T-helper 2 cell treated with Interferon-gamma antibody and Interleukin-4, amounts not matched to agents 5 μg/mL and 100 μg/mL, for 36 hours (primary cell): ENCODE measurements around the gene MRPS24.
"Not testable (repeated sequence)": the region's sequence is repeated elsewhere in the genome, so short reads cannot be mapped to it uniquely, and the experiment has no call there.

Experiments used
- DNase-seq: peaks from one replicate; pipeline ENCODE4 v3.0.0; 2021; ENCODE audit warnings: low spot score
- H3K27ac Mint-ChIP-seq: one replicate; pipeline ENCODE4 v1.8.0; 2021; ENCODE audit warnings: mild to moderate bottlenecking, mixed read lengths
- H3K27me3 Mint-ChIP-seq: one replicate; pipeline ENCODE4 v1.8.0; 2021; ENCODE audit warnings: low read depth, mixed read lengths
- H3K36me3 Mint-ChIP-seq: one replicate; pipeline ENCODE4 v1.8.0; 2021; ENCODE audit warnings: low read depth, mixed read lengths
- H3K4me1 Mint-ChIP-seq: one replicate; pipeline ENCODE4 v1.8.0; 2021; ENCODE audit warnings: low read depth, mixed read lengths
- H3K4me3 Mint-ChIP-seq: one replicate; pipeline ENCODE4 v1.8.0; 2022; ENCODE audit warnings: mild to moderate bottlenecking, moderate library complexity, mixed read lengths
- H3K9me3 Mint-ChIP-seq: one replicate; pipeline ENCODE4 v1.8.0; 2021; ENCODE audit warnings: mixed read lengths

The MRPS24 gene

DNA sequence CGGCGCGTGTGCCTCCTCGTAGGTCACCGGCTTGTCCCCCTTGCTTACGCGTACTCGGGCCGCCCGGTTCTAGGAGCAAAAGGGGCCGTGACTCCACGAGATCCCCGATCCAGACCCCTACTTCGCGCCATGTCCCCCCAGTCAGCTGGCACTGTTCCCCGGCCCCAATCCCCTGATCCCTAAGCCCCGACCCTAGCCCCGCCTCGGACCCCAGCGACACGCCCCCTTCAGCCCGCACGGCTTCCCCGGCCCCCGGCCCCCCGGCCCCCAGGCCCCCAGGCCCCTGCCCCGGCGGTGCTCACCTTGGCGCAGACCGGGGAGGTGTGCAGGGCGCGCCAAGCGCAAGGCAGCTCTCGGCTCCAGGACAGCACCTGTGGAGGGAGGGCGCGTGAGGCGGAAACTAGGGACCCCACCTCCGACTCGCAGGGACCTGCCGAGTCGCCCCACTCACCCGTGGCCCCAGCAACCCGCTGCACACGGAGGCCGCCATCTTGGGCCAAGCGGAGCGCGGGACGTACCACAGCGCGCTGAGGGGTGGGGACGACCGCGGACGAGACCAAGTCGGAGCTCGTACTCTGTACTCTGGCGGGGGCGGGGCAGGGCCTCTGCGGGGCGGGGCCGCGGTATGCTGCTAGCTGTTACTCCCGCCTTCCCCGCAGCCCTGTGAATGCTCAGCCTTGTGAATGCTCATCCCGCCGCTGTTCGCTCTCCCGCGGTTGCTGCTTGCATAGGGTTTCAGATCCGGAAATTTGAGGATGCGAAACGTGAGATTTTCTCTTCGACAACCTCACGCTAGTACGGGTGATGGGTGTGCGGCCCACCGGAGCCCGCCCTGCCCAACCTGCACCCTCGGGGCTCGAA, at the start of gene MRPS24:
MRPS24 (minus strand) TSS at position 512 of the 861 bp plus-strand sequence; CDS start at position 490, 22 bp downstream.
- Mint-ChIP-seq H3K27ac (peak within 1 kb of the TSS; percentile 90), H3K9me3 (no peaks in the 10 kb centered on the region), H3K27me3 (no peaks in the 10 kb centered on the region), H3K36me3 (peaks cover 30% of the 10 kb centered on the region), H3K4me3 (peak within 1 kb of the TSS; percentile 97), H3K4me1 (peaks cover 14% of the 10 kb centered on the region)
- peak; percentile 87 for DNase-seq

DNA sequence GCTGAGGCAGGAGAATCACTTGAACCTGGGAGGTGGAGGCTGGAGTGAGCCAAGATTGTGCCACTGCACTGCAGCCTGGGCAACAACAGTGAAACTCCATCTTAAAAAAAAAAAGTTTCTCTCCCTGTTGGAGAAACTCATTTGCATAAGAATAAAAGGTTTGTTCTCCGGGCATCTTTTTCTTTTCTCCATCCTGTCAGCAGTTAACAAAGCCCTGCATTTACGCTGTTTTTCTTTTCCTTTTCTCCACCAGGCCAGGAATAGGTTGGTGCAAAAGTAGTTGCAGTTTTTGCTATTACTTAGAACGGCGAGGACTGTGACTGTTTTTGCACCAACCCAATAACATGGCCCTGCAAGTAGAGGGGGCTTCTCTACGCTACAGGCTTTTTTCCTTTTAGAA, 46.6 kb upstream of the MRPS24 start:
- Mint-ChIP-seq H3K27me3 (no peaks in the 10 kb centered on the region), H3K9me3 (no peaks in the 10 kb centered on the region), H3K27ac (no peak overlapping the region), H3K4me3 (no peak overlapping the region), H3K4me1 (no peaks in the 10 kb centered on the region), H3K36me3 (peaks cover 1% of the 10 kb centered on the region)
- no peak for DNase-seq

DNA sequence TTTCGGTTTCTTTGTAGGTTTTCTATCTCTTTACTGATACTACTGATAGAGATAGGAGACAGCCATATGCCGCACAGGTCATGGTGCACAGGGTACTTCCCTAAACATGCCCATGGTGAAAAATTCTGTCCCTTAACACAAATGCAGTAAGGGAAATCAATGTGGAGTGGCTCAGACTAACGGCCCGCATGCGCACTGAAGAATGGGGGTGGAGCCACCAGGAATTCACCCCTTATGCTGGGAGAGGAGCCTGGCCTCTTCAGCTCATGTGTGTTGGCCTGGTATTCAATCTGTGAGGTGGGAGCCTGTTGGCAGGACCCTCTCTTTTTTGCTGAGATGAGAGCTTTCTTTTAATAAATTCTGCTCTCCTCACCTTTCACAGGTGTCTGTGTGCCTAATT, 45.5 kb upstream of the MRPS24 start:
- Mint-ChIP-seq H3K9me3 (no peaks in the 10 kb centered on the region), H3K27ac (no peak overlapping the region), H3K4me1 (no peaks in the 10 kb centered on the region), H3K27me3 (no peaks in the 10 kb centered on the region), H3K36me3 (peaks cover 1% of the 10 kb centered on the region), H3K4me3 (no peak overlapping the region)
- no peak for DNase-seq

DNA sequence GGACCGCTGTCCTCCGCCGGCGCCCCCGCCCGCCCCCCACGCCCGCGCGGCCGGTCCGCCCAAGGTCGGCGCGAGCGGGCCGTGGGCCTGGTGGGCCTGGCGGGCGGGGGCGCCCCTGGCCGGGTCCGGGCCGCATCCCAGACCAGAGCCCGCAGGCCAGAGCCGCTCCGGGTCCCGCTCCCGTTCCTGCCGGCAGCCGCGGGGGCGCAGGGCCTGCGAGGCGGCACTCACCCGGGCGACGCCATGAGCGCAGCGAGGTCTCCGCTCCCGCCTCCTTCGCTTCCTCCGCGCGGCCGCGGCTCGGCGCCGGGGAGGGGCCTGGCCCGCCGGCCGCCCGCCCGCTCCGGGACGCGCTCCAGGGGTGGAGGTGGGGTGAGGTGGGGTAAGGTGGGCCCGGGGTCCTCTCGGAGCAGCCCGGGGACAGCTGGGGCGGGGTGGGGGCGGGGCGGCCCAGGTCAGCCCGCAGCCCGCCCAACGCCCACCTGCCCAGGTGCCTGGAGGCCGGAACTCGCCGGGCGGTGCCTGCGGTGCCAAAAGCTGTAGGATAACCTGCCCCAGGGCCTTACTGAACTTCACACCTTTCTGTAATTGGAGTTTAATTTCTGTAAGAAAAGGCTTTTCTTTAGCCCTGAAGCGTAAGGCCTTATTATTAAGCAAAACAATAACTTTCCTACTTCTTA, 37.2 kb upstream of the MRPS24 start, which contains the start of gene URGCP:
URGCP (minus strand) TSS at position 266 of the 680 bp plus-strand sequence; CDS start at position 245, 21 bp downstream.
- H3K27me3 Mint-ChIP-seq, result no peaks in the 10 kb centered on the region
- H3K9me3 Mint-ChIP-seq, result no peaks in the 10 kb centered on the region
- peak within 1 kb of the TSS; percentile 95 for H3K4me3 Mint-ChIP-seq
- H3K36me3 Mint-ChIP-seq, result peaks cover 7% of the 10 kb centered on the region
- peak within 1 kb of the TSS; percentile 94 for H3K27ac Mint-ChIP-seq
- H3K4me1 Mint-ChIP-seq, result peaks cover 22% of the 10 kb centered on the region
- peak; percentile 45 for DNase-seq

GRCh38 chr7:43905956-43906330, 36.6 kb upstream of the MRPS24 start:
- H3K36me3 Mint-ChIP-seq, result peaks cover 7% of the 10 kb centered on the region
- no peaks in the 10 kb centered on the region for H3K27me3 Mint-ChIP-seq
- peaks cover 22% of the 10 kb centered on the region for H3K4me1 Mint-ChIP-seq
- peak overlapping the region; percentile 94 for H3K27ac Mint-ChIP-seq
- H3K9me3 Mint-ChIP-seq, result no peaks in the 10 kb centered on the region
- no peak for DNase-seq
- peak overlapping the region; percentile 95 for H3K4me3 Mint-ChIP-seq

GRCh38 chr7:43905209-43905946, 36.1 kb upstream of the MRPS24 start:
- Mint-ChIP-seq H3K36me3 (peaks cover 7% of the 10 kb centered on the region), H3K4me1 (peaks cover 22% of the 10 kb centered on the region), H3K27me3 (no peaks in the 10 kb centered on the region), H3K9me3 (no peaks in the 10 kb centered on the region), H3K4me3 (peak overlapping the region; percentile 95), H3K27ac (peak overlapping the region; percentile 94)
- no peak for DNase-seq

DNA sequence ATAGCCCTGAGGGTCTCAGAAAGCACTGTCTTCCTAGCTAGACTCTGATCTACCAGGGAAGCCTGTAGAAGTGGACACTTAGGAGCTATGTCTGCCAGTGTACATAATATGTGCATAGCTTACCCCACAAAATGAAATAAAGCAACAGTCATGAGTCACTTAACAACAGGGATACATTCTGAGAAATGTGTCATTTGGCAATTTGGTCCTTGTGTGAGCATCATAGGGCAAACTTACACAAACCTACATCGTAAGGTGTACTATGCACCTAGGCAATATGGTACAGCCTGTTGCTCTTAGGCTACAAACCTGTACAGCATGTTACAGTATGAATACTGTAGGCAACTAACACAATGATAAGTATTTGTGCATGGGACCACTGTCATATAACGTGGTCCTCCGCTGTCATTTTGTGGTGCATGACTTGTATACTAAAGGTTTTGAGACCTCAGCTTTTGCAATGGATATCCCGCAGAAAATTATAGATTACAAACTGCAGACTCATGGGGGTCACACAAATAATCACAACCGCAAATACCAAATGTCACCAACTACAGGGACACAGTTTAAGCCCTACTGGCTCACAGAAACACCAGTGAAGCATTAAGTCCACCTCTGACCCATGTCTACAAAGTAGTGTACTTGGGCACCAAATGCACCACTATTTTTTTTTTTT, 35.4 kb upstream of the MRPS24 start:
- peaks cover 7% of the 10 kb centered on the region for H3K36me3 Mint-ChIP-seq
- no peak for DNase-seq
- no peak overlapping the region for H3K27ac Mint-ChIP-seq
- no peaks in the 10 kb centered on the region for H3K9me3 Mint-ChIP-seq
- H3K4me1 Mint-ChIP-seq, result peaks cover 22% of the 10 kb centered on the region
- peak overlapping the region; percentile 95 for H3K4me3 Mint-ChIP-seq
- H3K27me3 Mint-ChIP-seq, result no peaks in the 10 kb centered on the region

DNA sequence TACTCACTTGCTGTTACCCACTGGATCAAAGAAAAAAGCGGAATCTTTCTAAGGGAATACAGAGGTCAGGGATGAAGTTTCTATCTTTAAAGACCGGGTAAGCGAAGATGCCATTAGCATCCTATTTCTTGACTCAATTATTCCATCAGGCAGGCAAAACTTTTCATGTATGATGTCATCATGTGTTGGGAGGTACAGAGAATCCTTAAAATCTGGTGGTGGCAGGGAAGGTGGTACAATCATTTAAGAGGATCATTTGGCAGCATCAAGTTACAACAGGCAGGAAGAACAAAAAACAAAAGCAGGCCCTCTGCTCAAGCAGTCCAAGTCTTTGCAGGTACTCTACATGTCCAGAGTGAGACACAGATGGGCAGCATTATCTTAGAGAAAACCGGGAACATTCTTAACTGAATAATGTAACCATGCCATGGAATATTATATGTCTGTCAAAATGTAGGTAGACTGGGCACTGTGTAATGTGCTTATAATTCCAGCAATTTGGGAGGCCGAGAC, 33.3 kb upstream of the MRPS24 start:
- H3K27ac Mint-ChIP-seq, result no peak overlapping the region
- H3K27me3 Mint-ChIP-seq, result no peaks in the 10 kb centered on the region
- H3K4me3 Mint-ChIP-seq, result no peak overlapping the region
- no peak for DNase-seq
- peaks cover 7% of the 10 kb centered on the region for H3K36me3 Mint-ChIP-seq
- H3K9me3 Mint-ChIP-seq, result no peaks in the 10 kb centered on the region
- H3K4me1 Mint-ChIP-seq, result peaks cover 20% of the 10 kb centered on the region

GRCh38 chr7:43898571-43898970, 29.3 kb upstream of the MRPS24 start:
- H3K4me3 Mint-ChIP-seq, H3K27ac Mint-ChIP-seq, H3K4me1 Mint-ChIP-seq, H3K9me3 Mint-ChIP-seq, H3K27me3 Mint-ChIP-seq, DNase-seq: not testable (repeated sequence)
- H3K36me3 Mint-ChIP-seq, result peaks cover 19% of the 10 kb centered on the region

DNA sequence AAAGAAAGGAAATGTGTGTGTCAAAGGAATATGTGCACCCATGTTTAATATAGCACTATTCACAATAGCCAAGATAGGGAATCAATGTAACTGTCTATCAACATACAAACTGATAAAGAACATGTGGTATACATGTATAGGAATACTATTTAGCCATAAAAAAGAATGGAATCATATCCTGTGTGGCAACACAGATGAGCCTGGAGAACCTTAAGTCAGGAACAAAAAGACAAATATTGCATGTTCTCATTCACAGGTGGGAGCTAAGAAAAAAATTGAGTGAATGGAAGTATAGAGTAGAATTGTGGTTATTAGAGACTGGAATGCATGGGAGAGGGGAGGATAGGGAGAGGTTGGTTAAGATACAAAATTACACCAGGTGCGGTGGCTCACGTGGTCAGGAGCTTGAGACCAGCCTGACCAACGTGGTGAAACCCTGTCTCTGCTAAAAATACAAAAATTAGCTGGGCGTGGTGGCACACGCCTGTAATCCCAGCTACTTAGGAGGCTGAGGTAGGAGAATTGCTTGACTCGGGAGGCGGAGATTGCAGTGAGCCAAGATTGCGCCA, 26.6 kb upstream of the MRPS24 start:
- Mint-ChIP-seq H3K27ac (no peak overlapping the region), H3K4me3 (no peak overlapping the region), H3K9me3 (no peaks in the 10 kb centered on the region), H3K4me1 (peaks cover 15% of the 10 kb centered on the region), H3K36me3 (peaks cover 16% of the 10 kb centered on the region), H3K27me3 (no peaks in the 10 kb centered on the region)
- DNase-seq, result no peak

DNA sequence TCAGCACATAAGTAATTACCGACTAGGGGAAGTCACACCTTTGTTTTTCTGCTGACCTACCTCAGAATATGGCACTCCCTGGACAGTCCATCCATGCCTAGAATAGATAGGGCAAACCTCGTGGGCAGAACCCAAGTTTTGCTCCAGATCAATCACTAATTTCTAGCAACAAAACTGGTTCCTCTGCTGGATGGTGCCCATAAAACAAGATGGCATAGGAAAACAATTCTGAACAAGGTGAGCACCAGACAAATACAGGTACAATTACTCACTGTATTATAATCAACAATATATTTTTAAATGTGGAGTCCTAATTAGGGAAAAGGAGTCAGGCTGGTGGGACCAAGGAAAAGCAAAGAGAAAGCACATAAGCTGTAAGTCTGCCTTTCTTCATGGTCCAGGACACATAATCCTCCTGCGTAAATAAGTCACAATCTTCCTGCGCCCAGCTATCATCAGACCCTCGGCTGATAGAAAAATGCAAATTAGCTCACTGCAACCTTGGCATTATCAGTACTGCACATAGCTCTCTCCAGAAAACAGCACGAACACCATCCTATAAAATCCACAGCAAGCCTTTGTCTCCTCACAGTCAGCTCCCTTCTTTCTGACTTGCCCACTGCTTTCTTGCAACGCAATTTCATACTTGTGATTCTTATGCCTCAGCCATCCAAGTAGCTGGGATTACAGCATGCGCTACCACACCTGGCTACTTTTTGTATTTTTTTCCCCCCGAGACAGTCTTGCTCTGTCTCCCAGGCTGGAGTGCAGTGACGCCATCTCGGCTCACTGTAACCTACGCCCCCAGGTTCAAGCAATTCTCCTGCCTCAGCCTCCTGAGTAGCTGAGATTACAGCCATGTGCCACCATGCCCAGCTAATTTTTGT, 22.0 kb upstream of the MRPS24 start:
- no peaks in the 10 kb centered on the region for H3K27me3 Mint-ChIP-seq
- no peak overlapping the region for H3K4me3 Mint-ChIP-seq
- no peak overlapping the region for H3K27ac Mint-ChIP-seq
- peaks cover 16% of the 10 kb centered on the region for H3K36me3 Mint-ChIP-seq
- DNase-seq, result no peak
- peaks cover 15% of the 10 kb centered on the region for H3K4me1 Mint-ChIP-seq
- H3K9me3 Mint-ChIP-seq, result no peaks in the 10 kb centered on the region

DNA sequence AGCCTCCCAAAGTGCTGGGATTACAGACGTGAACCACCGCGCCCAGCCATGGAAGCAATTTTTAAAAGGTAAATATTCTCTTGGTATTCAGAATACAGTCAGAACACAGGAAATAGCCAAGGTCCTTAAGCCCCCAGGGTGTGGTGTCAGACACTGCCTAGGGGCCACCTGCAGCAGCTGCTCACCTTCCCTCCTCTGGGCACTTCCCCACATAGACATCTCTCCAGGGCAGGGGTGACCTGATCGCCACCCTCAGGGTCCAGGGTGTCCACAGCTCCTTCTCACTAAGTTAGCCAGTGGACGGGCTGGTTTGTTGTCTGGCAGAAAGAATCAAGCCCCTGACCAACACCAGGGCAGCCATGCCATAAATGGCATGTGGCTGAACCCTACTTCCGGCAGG, 21.2 kb upstream of the MRPS24 start:
- H3K4me1 Mint-ChIP-seq, result peaks cover 15% of the 10 kb centered on the region

More for the DNA sequence above, 21.2 kb upstream of the MRPS24 start:
- no peaks in the 10 kb centered on the region for H3K9me3 Mint-ChIP-seq
- H3K36me3 Mint-ChIP-seq, result peaks cover 13% of the 10 kb centered on the region
- H3K27me3 Mint-ChIP-seq, result no peaks in the 10 kb centered on the region
- no peak for DNase-seq
- no peak overlapping the region for H3K27ac Mint-ChIP-seq
- no peak overlapping the region for H3K4me3 Mint-ChIP-seq
